Astrocyte (in vitro differentiated cells and primary cell): Measurements from ENCODE around the gene BDNF. TPM values are rescaled to one million over a fixed set of nuclear protein-coding genes. Genes with fewer than 3 reads are reported as not detected.

ENCODE experiments used
- DNase-seq: peaks from one replicate; pipeline ENCODE4 v3.0.0-alpha.2; 2010; ENCODE audit warnings: low read depth
- FAIRE-seq: peaks from 2 replicates; lab custom pipeline; 2011; peaks lifted over from hg19 to GRCh38; lab: Jason Lieb, UNC
- H2AFZ ChIP-seq: 2 replicates; pipeline ENCODE4 v1.6.0; 2012; ENCODE audit warnings: low read depth, low read length, inconsistent platforms
- H3K27ac ChIP-seq: 2 replicates; pipeline ENCODE4 v1.5.1; 2011; ENCODE audit warnings: low read depth, low read length, inconsistent platforms
- H3K27me3 ChIP-seq: 2 replicates; pipeline ENCODE4 v1.6.0; 2011; ENCODE audit warnings: low read length, inconsistent platforms; ENCODE audit not compliant: insufficient read depth
- H3K36me3 ChIP-seq: 2 replicates; pipeline ENCODE4 v1.5.1; 2011; ENCODE audit warnings: low read length, inconsistent platforms; ENCODE audit not compliant: insufficient read depth
- H3K4me1 ChIP-seq: 2 replicates; pipeline ENCODE4 v1.5.1; 2011; ENCODE audit warnings: low read length, inconsistent platforms; ENCODE audit not compliant: insufficient read depth
- H3K4me2 ChIP-seq: 2 replicates; pipeline ENCODE4 v1.6.0; 2012; ENCODE audit warnings: low read length, inconsistent platforms
- H3K4me3 ChIP-seq: 2 replicates; pipeline ENCODE4 v1.5.1; 2011; ENCODE audit warnings: low read depth, mild to moderate bottlenecking, low read length, inconsistent platforms; ENCODE audit not compliant: insufficient read depth
- H3K79me2 ChIP-seq: 2 replicates; pipeline ENCODE4 v1.6.0; 2012; ENCODE audit warnings: mild to moderate bottlenecking, low read length, inconsistent platforms; ENCODE audit not compliant: insufficient read depth
- H3K9ac ChIP-seq: 2 replicates; pipeline ENCODE4 v1.6.0; 2012; ENCODE audit warnings: mild to moderate bottlenecking, low read length, inconsistent platforms
- H3K9me3 ChIP-seq: 2 replicates; pipeline ENCODE4 v1.5.1; 2012; ENCODE audit warnings: low read depth, mild to moderate bottlenecking, low read length, inconsistent platforms; ENCODE audit not compliant: insufficient read depth
- H4K20me1 ChIP-seq: 2 replicates; pipeline ENCODE4 v1.6.0; 2012; ENCODE audit warnings: low read length, inconsistent platforms; ENCODE audit not compliant: insufficient read depth
- H3K27ac Mint-ChIP-seq: one replicate; pipeline ENCODE4 v1.8.0; 2021; ENCODE audit warnings: mild to moderate bottlenecking, mixed read lengths; ENCODE audit not compliant: unreplicated experiment
- H3K27me3 Mint-ChIP-seq: one replicate; pipeline ENCODE4 v1.8.0; 2021; ENCODE audit warnings: low read depth, mixed read lengths; ENCODE audit not compliant: unreplicated experiment
- H3K36me3 Mint-ChIP-seq: one replicate; pipeline ENCODE4 v1.8.0; 2021; ENCODE audit warnings: low read depth, mixed read lengths; ENCODE audit not compliant: unreplicated experiment
- H3K4me1 Mint-ChIP-seq: one replicate; pipeline ENCODE4 v1.8.0; 2021; ENCODE audit warnings: low read depth, mixed read lengths; ENCODE audit not compliant: unreplicated experiment
- H3K4me3 Mint-ChIP-seq: one replicate; pipeline ENCODE4 v1.8.0; 2021; ENCODE audit warnings: mild to moderate bottlenecking, moderate library complexity, mixed read lengths; ENCODE audit not compliant: unreplicated experiment
- H3K9me3 Mint-ChIP-seq: one replicate; pipeline ENCODE4 v1.8.0; 2021; ENCODE audit warnings: mild to moderate bottlenecking, mixed read lengths; ENCODE audit not compliant: unreplicated experiment
- CTCF ChIP-seq: IDR thresholded peaks from 2 replicates; pipeline ENCODE4 v1.5.1; 2011; ENCODE audit warnings: low read depth, mild to moderate bottlenecking, inconsistent platforms, low read length, moderate library complexity; ENCODE audit not compliant: insufficient read depth
- EZH2 ChIP-seq: IDR thresholded peaks from 2 replicates; pipeline ENCODE4 v1.6.1; 2012; ENCODE audit warnings: mild to moderate bottlenecking, low read length, inconsistent platforms; ENCODE audit not compliant: insufficient read depth
- total RNA-seq: library from RNA; stranded (reverse); gene quantifications from 2 replicates; pipeline ENCODE4 v1.2.1, GENCODE V29; 2021

Gene BDNF
- total RNA-seq, 1 donor from 2014 or later: 27.2 TPM

- no peak for DNase-seq
- Mint-ChIP-seq H3K36me3 (no peaks in the 10 kb centered on the region), H3K9me3 (peaks cover 3% of the 10 kb centered on the region), H3K27ac (no peak overlapping the region), H3K27me3 (no peaks in the 10 kb centered on the region), H3K4me1 (peaks cover 15% of the 10 kb centered on the region), H3K4me3 (no peak overlapping the region)
- TF ChIP-seq CTCF (no peak), EZH2 (no peak)
- Histone ChIP-seq H4K20me1 (no peaks in the 10 kb centered on the region), H3K9me3 (no peaks in the 10 kb centered on the region), H3K79me2 (no peaks in the 10 kb centered on the region), H3K27ac (no peak overlapping the region), H3K4me1 (no peaks in the 10 kb centered on the region), H3K27me3 (peaks cover 3% of the 10 kb centered on the region), H3K9ac (no peak overlapping the region), H3K36me3 (no peaks in the 10 kb centered on the region), H3K4me2 (no peak overlapping the region), H3K4me3 (no peak overlapping the region), H2AFZ (no peak overlapping the region)
- FAIRE-seq: no peak
Measured at GRCh38 chr11:27618281-27618915, 81.9 kb downstream of the BDNF start.

DNA sequence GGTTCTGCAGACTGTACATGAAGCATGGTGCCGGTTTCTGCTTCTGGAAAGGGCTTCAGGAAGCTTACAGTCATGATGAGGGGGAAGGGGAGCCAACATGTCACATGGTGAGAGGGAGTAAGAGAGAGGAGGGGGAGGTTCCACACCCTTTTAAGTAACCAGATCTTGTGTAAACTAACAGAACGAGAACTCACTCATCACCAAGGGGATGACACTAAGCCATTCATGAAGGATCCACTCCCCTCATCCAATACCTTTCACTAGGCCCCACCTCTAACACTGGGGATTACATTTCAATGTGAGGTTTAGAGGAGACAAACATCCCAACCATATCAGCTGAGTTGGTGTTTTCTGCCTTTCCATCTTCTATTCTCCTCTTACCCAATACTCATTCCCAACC is 83.5 kb downstream of the BDNF start:
- Mint-ChIP-seq H3K36me3 (no peaks in the 10 kb centered on the region), H3K9me3 (peaks cover 3% of the 10 kb centered on the region), H3K4me1 (peaks cover 15% of the 10 kb centered on the region), H3K27me3 (no peaks in the 10 kb centered on the region), H3K4me3 (no peak overlapping the region), H3K27ac (no peak overlapping the region)
- TF ChIP-seq CTCF (no peak), EZH2 (no peak)
- H3K27ac ChIP-seq: no peak overlapping the region
- no peak overlapping the region for H2AFZ ChIP-seq
- H3K27me3 ChIP-seq: no peaks in the 10 kb centered on the region
- DNase-seq: no peak
- H3K4me3 ChIP-seq: no peak overlapping the region
- H4K20me1 ChIP-seq: no peaks in the 10 kb centered on the region
- no peaks in the 10 kb centered on the region for H3K79me2 ChIP-seq
- H3K4me2 ChIP-seq: no peak overlapping the region
- no peaks in the 10 kb centered on the region for H3K36me3 ChIP-seq
- no peak overlapping the region for H3K9ac ChIP-seq
- FAIRE-seq: no peak
- no peaks in the 10 kb centered on the region for H3K4me1 ChIP-seq
- no peaks in the 10 kb centered on the region for H3K9me3 ChIP-seq

- Mint-ChIP-seq H3K27ac (no peak overlapping the region), H3K36me3 (no peaks in the 10 kb centered on the region), H3K9me3 (peaks cover 1% of the 10 kb centered on the region), H3K27me3 (no peaks in the 10 kb centered on the region), H3K4me3 (no peak overlapping the region), H3K4me1 (peaks cover 15% of the 10 kb centered on the region)
- H3K79me2 ChIP-seq: no peaks in the 10 kb centered on the region
- H4K20me1 ChIP-seq: no peaks in the 10 kb centered on the region
- DNase-seq: no peak
- H3K27ac ChIP-seq: no peak overlapping the region
- no peaks in the 10 kb centered on the region for H3K9me3 ChIP-seq
- no peak overlapping the region for H3K4me2 ChIP-seq
- H3K36me3 ChIP-seq: no peaks in the 10 kb centered on the region
- H3K27me3 ChIP-seq: no peaks in the 10 kb centered on the region
- no peak for FAIRE-seq
- H3K9ac ChIP-seq: no peak overlapping the region
- no peak overlapping the region for H3K4me3 ChIP-seq
- no peak overlapping the region for H2AFZ ChIP-seq
- no peaks in the 10 kb centered on the region for H3K4me1 ChIP-seq
- no peak for TF ChIP-seq EZH2
- no peak for TF ChIP-seq CTCF
Measured at GRCh38 chr11:27615833-27616232, 84.4 kb downstream of the BDNF start.
